Measurements from ENCODE around the gene COL9A3. TPM values are rescaled to one million over a fixed set of nuclear protein-coding genes. Genes with fewer than 3 reads are reported as not detected.

Gene COL9A3
- total and polyA plus RNA-seq, 2 experiments from 2014 or later: 23.9 to 68.1 TPM

GRCh38 chr20:62792182-62792939 is 24.5 kb upstream of the COL9A3 start:
- peaks cover 12% of the 10 kb centered on the region for H3K4me1 ChIP-seq (ENCODE audit: insufficient read depth)
- H2AFZ ChIP-seq: no peak overlapping the region
- no peaks in the 10 kb centered on the region for H3K27me3 ChIP-seq
- H3K79me2 ChIP-seq: peaks cover 2% of the 10 kb centered on the region
- 81% methylated on average over 9 of the region's 9 CpGs for WGBS (ENCODE audit: low lambda C conversion rate, missing lambda C conversion rate)
- H4K20me1 ChIP-seq (ENCODE audit: insufficient read depth, poor library complexity, severe bottlenecking): no peaks in the 10 kb centered on the region
- no peaks in the 10 kb centered on the region for H3K9me3 ChIP-seq (ENCODE audit: low read depth)
- no peak for DNase-seq (ENCODE audit: low spot score)
- H3K4me3 ChIP-seq: no peak overlapping the region
- no peaks in the 10 kb centered on the region for H3K9me2 ChIP-seq (replicated peaks; ENCODE audit: insufficient read depth)
- H3K4me2 ChIP-seq: no peak overlapping the region
- H3K36me3 ChIP-seq (replicated peaks; ENCODE audit: insufficient read depth, low read depth): no peaks in the 10 kb centered on the region
- H3K27ac ChIP-seq: no peak overlapping the region
- no peak for TF ChIP-seq EZH2phosphoT487 (IDR thresholded peaks at IDR 0.05; ENCODE audit: low read depth, severe bottlenecking, unreplicated experiment)
- TF ChIP-seq EZH2 (IDR thresholded peaks at IDR 0.05; ENCODE audit: borderline replicate concordance): no peak
- TF ChIP-seq CTCF (IDR thresholded peaks at IDR 0.05; ENCODE audit: poor library complexity): no peak

- WGBS (ENCODE audit: low lambda C conversion rate, missing lambda C conversion rate): 89% methylated on average over 22 of the region's 22 CpGs
These were observed 23.7 kb upstream of the COL9A3 start for GRCh38 chr20:62792940-62793756.

GRCh38 chr20:62793757-62794006 is 23.2 kb upstream of the COL9A3 start:
- Histone ChIP-seq H3K4me3 (no peak overlapping the region), H3K36me3 (replicated peaks; ENCODE audit: insufficient read depth, low read depth) (no peaks in the 10 kb centered on the region), H3K9me2 (replicated peaks; ENCODE audit: insufficient read depth) (no peaks in the 10 kb centered on the region), H3K4me1 (ENCODE audit: insufficient read depth) (peaks cover 20% of the 10 kb centered on the region), H3K4me2 (peak overlapping the region; percentile 68), H3K27ac (peak overlapping the region; percentile 45), H3K27me3 (no peaks in the 10 kb centered on the region), H3K9me3 (ENCODE audit: low read depth) (no peaks in the 10 kb centered on the region), H2AFZ (no peak overlapping the region), H3K79me2 (peaks cover 5% of the 10 kb centered on the region), H4K20me1 (ENCODE audit: insufficient read depth, poor library complexity, severe bottlenecking) (no peaks in the 10 kb centered on the region)
- no peak for TF ChIP-seq EZH2phosphoT487 (IDR thresholded peaks at IDR 0.05; ENCODE audit: low read depth, severe bottlenecking, unreplicated experiment)
- no peak for TF ChIP-seq CTCF (IDR thresholded peaks at IDR 0.05; ENCODE audit: poor library complexity)
- TF ChIP-seq EZH2 (IDR thresholded peaks at IDR 0.05; ENCODE audit: borderline replicate concordance): no peak
- WGBS (ENCODE audit: low lambda C conversion rate, missing lambda C conversion rate): 70% methylated on average over 7 of the region's 7 CpGs
- DNase-seq (ENCODE audit: low spot score): no peak

More at GRCh38 chr20:62792940-62793756, 23.7 kb upstream of the COL9A3 start:
- Histone ChIP-seq H3K27me3 (no peaks in the 10 kb centered on the region), H3K36me3 (replicated peaks; ENCODE audit: insufficient read depth, low read depth) (no peaks in the 10 kb centered on the region), H4K20me1 (ENCODE audit: insufficient read depth, poor library complexity, severe bottlenecking) (no peaks in the 10 kb centered on the region), H3K4me3 (no peak overlapping the region), H3K4me1 (ENCODE audit: insufficient read depth) (peaks cover 20% of the 10 kb centered on the region), H3K27ac (no peak overlapping the region), H2AFZ (no peak overlapping the region), H3K4me2 (no peak overlapping the region), H3K9me2 (replicated peaks; ENCODE audit: insufficient read depth) (no peaks in the 10 kb centered on the region), H3K79me2 (peaks cover 5% of the 10 kb centered on the region), H3K9me3 (ENCODE audit: low read depth) (no peaks in the 10 kb centered on the region)
- DNase-seq (ENCODE audit: low spot score): no peak
- TF ChIP-seq CTCF (IDR thresholded peaks at IDR 0.05; ENCODE audit: poor library complexity) (no peak), EZH2phosphoT487 (IDR thresholded peaks at IDR 0.05; ENCODE audit: low read depth, severe bottlenecking, unreplicated experiment) (no peak), EZH2 (IDR thresholded peaks at IDR 0.05; ENCODE audit: borderline replicate concordance) (no peak)

Data from hepatocyte (in vitro differentiated cells).